Right lobe of liver (tissue), 6 donors: Measurements from ENCODE around the gene APLP2. TPM values are rescaled to one million over a fixed set of nuclear protein-coding genes. Genes with fewer than 3 reads are reported as not detected.

Experiments
- ATAC-seq, 4 donors: fragments of 200-7000 bp; cut with Tn5 transposase; one replicate each; pipeline ENCODE4 v1.9.1; 2020; ENCODE audit warnings: mild to moderate bottlenecking in 4 of 4, moderate library complexity in 4 of 4
- DNase-seq, 3 donors: peaks; one replicate each; pipeline ENCODE4 v3.0.0-alpha.2; 2020
- H3K27ac ChIP-seq, 3 donors: fragments of 200-600 bp; one replicate each; pipeline ENCODE4 v1.8.0; 2022
- H3K27me3 ChIP-seq, 2 donors: fragments of 200-600 bp; one replicate each; pipeline ENCODE4 v1.8.0; 2022
- H3K36me3 ChIP-seq, 4 donors: fragments of 200-600 bp; sonication (generic) in 1 of 4; one replicate each; pipeline versions ENCODE4 v1.5.1 to v1.8.0; 2017 to 2022; ENCODE audit warnings: control low read depth in 1 of 4
- H3K4me1 ChIP-seq, 4 donors: fragments of 200-600 bp; sonication (generic) in 1 of 4; one replicate each; pipeline versions ENCODE4 v1.5.1 to v1.8.0; 2017 to 2022; ENCODE audit warnings: control low read depth in 1 of 4
- H3K4me3 ChIP-seq, 3 donors: fragments of 200-600 bp; one replicate each; pipeline ENCODE4 v1.8.0; 2022
- H3K9me3 ChIP-seq, 4 donors: fragments of 200-600 bp; sonication (generic) in 1 of 4; one replicate each; pipeline versions ENCODE4 v1.5.1 to v1.8.0; 2017 to 2022; ENCODE audit warnings: control low read depth in 1 of 4
- CTCF ChIP-seq, 4 donors: fragments of 200-600 bp in 3 of 4; fragments of 450-650 bp in 1 of 4; IDR thresholded peaks; one replicate each; pipeline versions ENCODE4 v1.5.1 to v1.8.0; 2016 to 2022; ENCODE audit warnings: antibody characterized with exemption in 4 of 4, mild to moderate bottlenecking in 2 of 4
- POLR2A ChIP-seq: fragments of 450-650 bp; IDR thresholded peaks from one replicate; pipeline ENCODE4 v1.6.1; 2017; ENCODE audit warnings: antibody characterized with exemption, mild to moderate bottlenecking
- WGBS: methylation state at CpG from one replicate; pipeline ENCODE4 v1.1.6; 2018; ENCODE audit warnings: low coverage, low lambda C conversion rate; ENCODE audit not compliant: insufficient coverage; ENCODE audit errors: missing lambda C conversion rate; 5-methylcytosine and 5-hydroxymethylcytosine counted together
- intact Hi-C, 2 donors: fragments of 100-400 bp; cut with DNase I; formaldehyde crosslinking; loops; one replicate each; pipeline versions ENCODE4 v1.11.2 to v1.14.1; 2022
- total RNA-seq, 6 experiments: library from RNA; depleted of rRNA in 2 of 6; stranded (reverse); fragments of >200 nt in 2 of 6; fragmentation: NEBNext Ultra II Directional in 3 of 6; extraction: Animal tissue kit (Norgen Biotek cat#: 25700) in 3 of 6; gene quantifications; one replicate each; pipeline versions ENCODE4 v1.1.0 to v1.2.4, GENCODE V29; 2016 to 2023
- donor health status: DM: no; HTN: yes; CAD: no.
- donor health status: DM: no; HTN: no; CAD: no.
- donor health status: DM: no; HTN: no; CAD: no.
- donor health status: DM: no; HTN: yes; CAD: no.
- donor health status: DM: no; HTN: yes; CAD: no.

APLP2 gene
- total RNA-seq, 6 experiments from 2014 or later: 184 to 255 (median 252) TPM

- Histone ChIP-seq H3K9me3 (no peaks in the 10 kb centered on the region), H3K4me3 (peak overlapping the region; percentile 69 to 89 (median 82)), H3K27me3 (no peaks in the 10 kb centered on the region), H3K4me1 (peaks cover 0 to 35% (median 0%) of the 10 kb centered on the region in 4 donors), H3K27ac (peak overlapping the region; percentile 83 to 95 (median 89)), H3K36me3 (no peaks in the 10 kb centered on the region)
- intact Hi-C loops: no loop called here
- 4% methylated on average over 9 of the region's 23 CpGs for WGBS
- DNase-seq (peak in 2 of 3 donors; percentile 39 to 55), ATAC-seq (peak in 1 of 4 donors; percentile 4)
- TF ChIP-seq CTCF (IDR thresholded peaks at IDR 0.05): no peak
- no peak for TF ChIP-seq POLR2A
These were observed 1.1 kb downstream of the APLP2 start for GRCh38 chr11:130070846-130071200.

GRCh38 chr11:130071211-130071712, 1.6 kb downstream of the APLP2 start:
- ATAC-seq (no peak), DNase-seq (no peak)
- intact Hi-C loops: no loop called here

GRCh38 chr11:130074736-130075135, 5.0 kb downstream of the APLP2 start:
- Histone ChIP-seq H3K36me3 (no peaks in the 10 kb centered on the region), H3K27me3 (no peaks in the 10 kb centered on the region), H3K9me3 (no peaks in the 10 kb centered on the region), H3K4me1 (peaks cover 0 to 15% (median 0%) of the 10 kb centered on the region in 4 donors), H3K27ac (no peak overlapping the region), H3K4me3 (no peak overlapping the region)
- no peak for TF ChIP-seq POLR2A
- no peak for TF ChIP-seq CTCF (IDR thresholded peaks at IDR 0.05)
- ATAC-seq (no peak), DNase-seq (no peak)
- intact Hi-C loops: no loop called here
- WGBS: 90% methylated on average over 2 of the region's 2 CpGs

More at GRCh38 chr11:130071211-130071712, 1.6 kb downstream of the APLP2 start:
- H3K27me3 ChIP-seq: no peaks in the 10 kb centered on the region
- peak overlapping the region; percentile 69 to 89 (median 82) for H3K4me3 ChIP-seq
- WGBS: 15% methylated on average over 11 of the region's 11 CpGs
- H3K36me3 ChIP-seq: no peaks in the 10 kb centered on the region
- peak overlapping the region; percentile 83 to 95 (median 89) for H3K27ac ChIP-seq
- H3K4me1 ChIP-seq: peaks cover 0 to 32% (median 0%) of the 10 kb centered on the region in 4 donors
- no peaks in the 10 kb centered on the region for H3K9me3 ChIP-seq
- TF ChIP-seq POLR2A (no peak), CTCF (IDR thresholded peaks at IDR 0.05) (no peak)

- peaks cover 0 to 8% (median 0%) of the 10 kb centered on the region in 4 donors for H3K4me1 ChIP-seq
These were observed 7.2 kb downstream of the APLP2 start for GRCh38 chr11:130076778-130077481.

More at GRCh38 chr11:130076778-130077481, 7.2 kb downstream of the APLP2 start:
- TF ChIP-seq CTCF (IDR thresholded peaks at IDR 0.05): no peak
- no peak for TF ChIP-seq POLR2A
- DNase-seq (no peak), ATAC-seq (no peak)
- Histone ChIP-seq H3K4me3 (no peak overlapping the region), H3K27me3 (no peaks in the 10 kb centered on the region), H3K9me3 (no peaks in the 10 kb centered on the region), H3K36me3 (no peaks in the 10 kb centered on the region), H3K27ac (no peak overlapping the region)
- WGBS: 74% methylated on average over 4 of the region's 4 CpGs
- intact Hi-C loops: no loop called here
